Coronary artery (tissue), 2 donors: ENCODE data around the gene APC2.
"Not testable (repeated sequence)": the region's sequence is repeated elsewhere in the genome, so short reads cannot be mapped to it uniquely, and the experiment has no call there.

Experiments
- DNase-seq: peaks from one replicate; pipeline ENCODE4 v3.0.0-alpha.2; 2017; ENCODE audit warnings: low spot score
- H3K27ac ChIP-seq, 2 donors: fragments of 200-600 bp; sonication (generic); one replicate each; pipeline ENCODE4 v1.5.1; 2016 to 2019
- H3K4me3 ChIP-seq: fragments of 200-600 bp; sonication (generic); 2 replicates; pipeline ENCODE4 v1.5.1; 2016; ENCODE audit warnings: mild to moderate bottlenecking, moderate library complexity
- CTCF ChIP-seq: fragments of 200-600 bp; sonication (generic); IDR thresholded peaks from one replicate; pipeline ENCODE4 v1.5.1; 2019; ENCODE audit warnings: antibody characterized with exemption

APC2 gene

GRCh38 chr19:1417681-1418495 lies 32.0 kb upstream of the APC2 start:
- Histone ChIP-seq H3K27ac (peak overlapping the region in 1 of 2 donors; percentile 3), H3K4me3 (no peak overlapping the region)
- no peak for DNase-seq
- TF ChIP-seq CTCF: no peak

GRCh38 chr19:1418496-1418775 lies 31.5 kb upstream of the APC2 start:
- no peak for TF ChIP-seq CTCF
- no peak overlapping the region for H3K4me3 ChIP-seq
- H3K27ac ChIP-seq: peak overlapping the region in 1 of 2 donors; percentile 3
- no peak for DNase-seq

- TF ChIP-seq CTCF: no peak
- no peak for DNase-seq
- no peak overlapping the region for H3K27ac ChIP-seq
- H3K4me3 ChIP-seq: no peak overlapping the region
Measured at GRCh38 chr19:1418951-1419738, 30.8 kb upstream of the APC2 start.

- not testable (repeated sequence) for DNase-seq, H3K4me3 ChIP-seq, H3K27ac ChIP-seq
Measured at GRCh38 chr19:1420085-1420484, 29.8 kb upstream of the APC2 start.

GRCh38 chr19:1420590-1420989 lies 29.3 kb upstream of the APC2 start:
- TF ChIP-seq CTCF: no peak
- Histone ChIP-seq H3K4me3 (no peak overlapping the region), H3K27ac (no peak overlapping the region)
- no peak for DNase-seq

- Histone ChIP-seq H3K4me3 (no peak overlapping the region), H3K27ac (no peak overlapping the region)
- no peak for DNase-seq
- no peak for TF ChIP-seq CTCF
Measured at GRCh38 chr19:1421218-1421957, 28.5 kb upstream of the APC2 start.

GRCh38 chr19:1421958-1422305 lies 28.0 kb upstream of the APC2 start:
- no peak for DNase-seq
- Histone ChIP-seq H3K4me3 (no peak overlapping the region), H3K27ac (no peak overlapping the region)
- TF ChIP-seq CTCF: no peak
